Measurements from ENCODE around the gene RAPGEF2. TPM values are rescaled to one million over a fixed set of nuclear protein-coding genes. Genes with fewer than 3 reads are reported as not detected.

RAPGEF2 gene
- total and polyA plus RNA-seq, 2 donors (not counting 3 experiments of a cell fraction or from before 2014, with no cell fraction given), result 28.7 to 55.2 TPM

GRCh38 chr4:159131564-159131963 lies 28.7 kb downstream of the RAPGEF2 start:
- Histone ChIP-seq H3K4me3 (replicated peaks in 1 of 3; ENCODE audit: insufficient read depth in 1 of 3, low read depth in 1 of 3, low read length in 3 of 3) (no peak overlapping the region), H2AFZ (ENCODE audit: low read depth, low read length) (no peak overlapping the region), H3K9me3 (replicated peaks; ENCODE audit: control insufficient read depth, insufficient read depth, low read length) (no peaks in the 10 kb centered on the region), H3K4me1 (ENCODE audit: control insufficient read depth, extremely low read depth, insufficient read depth, low read length) (no peaks in the 10 kb centered on the region), H3K27ac (ENCODE audit: insufficient read depth, low read depth, low read length) (no peak overlapping the region), H3K9ac (replicated peaks; ENCODE audit: extremely low read depth, insufficient read depth, low read length) (no peak overlapping the region), H3K4me2 (ENCODE audit: insufficient read depth, low read length) (no peak overlapping the region), H3K27me3 (ENCODE audit: control insufficient read depth in 2 of 2, insufficient read depth in 2 of 2, low read length in 2 of 2) (no peaks in the 10 kb centered on the region), H3K9me1 (replicated peaks; ENCODE audit: control insufficient read depth, extremely low read depth, insufficient read depth, low read length) (no peaks in the 10 kb centered on the region), H3K36me3 (ENCODE audit: control insufficient read depth in 2 of 2, extremely low read depth in 1 of 2, insufficient read depth in 2 of 2, low read length in 2 of 2) (no peaks in the 10 kb centered on the region), H4K20me1 (replicated peaks; ENCODE audit: control insufficient read depth, extremely low read depth, insufficient read depth, low read length) (peaks cover 12% of the 10 kb centered on the region), H3K79me2 (ENCODE audit: control insufficient read depth, insufficient read depth, low read length) (peaks cover 68% of the 10 kb centered on the region)
- POLR2A ChIA-PET, result no interaction called here
- no peak for DNase-seq (ENCODE audit: low read depth, low spot score)
- intact Hi-C loops (cut with micrococcal nuclease) (no loop called here), dilution Hi-C loops (cut with MboI; ENCODE audit: extremely low pct_ligation_motif_present, low sequenced_read_pairs) (no loop called here)
- CTCF ChIA-PET, result no interaction called here
- no peak for TF ChIP-seq POLR2A (IDR thresholded peaks at IDR 0.05; ENCODE audit: low read depth, low read length)
- no peak for TF ChIP-seq CTCF (IDR thresholded peaks at IDR 0.05; ENCODE audit: extremely low read depth in 1 of 2, insufficient read depth in 1 of 2, low read depth in 1 of 2, low read length in 2 of 2)
- no peak for TF ChIP-seq FOS (IDR thresholded peaks at IDR 0.05; ENCODE audit: borderline replicate concordance, insufficient read depth, low read length)
- TF ChIP-seq EZH2 (IDR thresholded peaks at IDR 0.05; ENCODE audit: borderline replicate concordance, low read depth, low read length, severe bottlenecking), result no peak
- TF ChIP-seq POLR2AphosphoS5 (IDR thresholded peaks at IDR 0.05; ENCODE audit: insufficient read depth, low read depth, low read length), result no peak
- TF ChIP-seq MAX (IDR thresholded peaks at IDR 0.05; ENCODE audit: insufficient read depth, insufficient read length), result no peak
- no peak for TF ChIP-seq MYC (IDR thresholded peaks at IDR 0.05; ENCODE audit: low read depth, low read length)
- no peak for TF ChIP-seq JUN (IDR thresholded peaks at IDR 0.05; ENCODE audit: borderline replicate concordance, insufficient read depth, insufficient read length, low read depth)
- no peak for TF ChIP-seq GATA2 (IDR thresholded peaks at IDR 0.05; ENCODE audit: insufficient read depth, insufficient read length, low read depth, low read length)
- peak; percentile 60 for FAIRE-seq
- BruUV-seq (replicated peaks), result no TSS peak
